GM20431 (cell line): Measurements from ENCODE around the gene SUCNR1.
"Not testable (repeated sequence)": the region's sequence is repeated elsewhere in the genome, so short reads cannot be mapped to it uniquely, and the experiment has no call there.

Experiments
- in situ Hi-C: fragments of 300-500 bp; cut with MseI, MboI; formaldehyde crosslinking; loops from one replicate; pipeline ENCODE4 v1.15.0; 2020; ENCODE audit warnings: low sequenced_read_pairs; ENCODE audit not compliant: unreplicated experiment

The SUCNR1 gene

DNA sequence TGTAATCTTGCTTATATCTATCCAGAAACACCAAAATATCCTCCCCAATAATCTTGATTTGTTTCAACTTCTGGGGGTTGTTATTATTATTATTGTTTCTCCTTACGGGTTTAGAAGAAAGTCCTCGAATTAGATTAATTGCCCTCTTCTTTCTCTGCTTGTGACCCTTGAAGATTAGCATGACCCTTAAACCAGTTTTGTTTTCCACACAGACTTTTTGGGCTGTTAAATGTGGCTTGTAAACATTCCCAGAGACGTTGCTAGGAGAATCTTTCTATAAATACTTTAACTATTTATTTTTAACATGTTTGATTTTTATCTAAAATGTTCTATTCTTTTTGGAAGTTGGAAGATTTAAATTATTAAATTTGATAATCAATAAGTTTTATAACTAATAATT is 4.3 kb upstream of the SUCNR1 start:
- in situ Hi-C loops: no loop called here

DNA sequence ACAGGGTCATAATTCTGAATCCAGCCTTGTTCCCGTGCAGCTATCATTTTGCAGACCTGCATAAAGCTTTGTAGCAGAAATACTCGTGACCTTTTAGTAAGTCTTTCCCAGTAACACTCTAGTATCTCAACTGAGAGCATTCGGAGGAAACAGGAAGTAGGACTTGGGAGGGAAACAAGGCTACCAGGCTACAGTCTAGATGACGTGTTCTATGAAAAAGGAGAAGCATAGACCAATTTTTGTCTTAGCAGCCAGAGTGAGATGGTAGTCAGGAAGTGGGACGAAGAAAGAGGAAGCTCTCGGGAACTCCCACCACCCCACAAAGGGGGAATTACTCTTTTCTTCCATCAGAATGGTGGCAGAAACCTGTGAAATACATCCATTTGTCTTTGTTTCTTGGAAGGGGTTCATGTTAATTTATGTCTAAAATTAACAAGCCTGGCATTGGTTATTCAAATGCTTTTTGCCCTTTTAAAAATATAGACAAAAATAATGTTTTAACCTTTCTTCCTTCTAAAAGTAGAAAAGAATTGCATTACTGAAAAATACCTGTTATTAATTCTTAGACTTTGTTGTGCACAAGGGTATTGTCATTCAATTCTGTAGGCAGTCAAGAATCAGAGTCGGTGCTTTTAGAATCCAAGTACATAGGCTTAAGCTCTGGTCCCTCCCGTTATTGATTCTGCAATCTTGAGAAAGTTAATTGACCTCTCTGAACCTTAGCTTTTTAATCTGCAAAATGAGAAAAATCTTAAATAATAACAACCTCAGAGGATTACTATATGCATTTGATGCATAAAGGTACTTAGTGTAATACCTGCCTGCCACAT is 1.6 kb upstream of the SUCNR1 start:
- in situ Hi-C loops: no loop called here

DNA sequence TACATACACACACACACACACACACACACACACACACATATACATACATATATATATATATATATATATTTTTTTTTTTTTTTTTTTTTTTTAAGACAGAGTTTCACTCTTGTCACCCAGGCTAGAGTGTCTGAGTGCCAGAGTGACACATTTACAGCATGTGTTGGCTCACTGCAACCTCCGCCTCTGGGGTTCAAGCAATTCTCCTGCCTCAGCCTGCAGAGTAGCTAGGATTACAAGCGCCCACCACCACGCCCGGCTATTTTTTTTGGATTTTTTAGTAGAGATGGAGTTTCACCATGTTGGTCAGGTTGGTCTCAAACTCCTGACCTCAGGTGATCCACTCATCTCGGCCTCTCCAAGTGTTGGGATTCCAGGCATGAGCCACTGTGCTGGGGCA is 636 bp downstream of the SUCNR1 start:
- in situ Hi-C loops: not testable (repeated sequence)

DNA sequence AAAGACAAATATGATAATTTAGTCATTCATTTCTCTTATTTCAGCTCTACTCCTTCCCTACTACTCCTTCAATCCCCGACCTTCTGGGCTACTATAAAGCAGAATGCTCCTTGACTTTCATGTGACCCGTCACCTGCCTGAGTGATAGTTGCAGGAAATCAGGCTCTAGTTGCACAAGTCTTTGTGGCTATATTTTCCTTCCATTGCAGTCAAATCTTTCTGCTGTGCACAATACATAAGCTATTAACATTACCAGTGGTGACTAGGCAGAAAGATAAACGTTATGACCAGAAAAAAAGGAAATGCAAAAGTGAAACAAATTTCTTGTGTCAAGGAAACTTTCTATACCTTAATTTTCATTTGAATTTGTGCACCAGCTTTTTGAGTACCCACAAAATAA is 2.3 kb downstream of the SUCNR1 start:
- in situ Hi-C loops: no loop called here

DNA sequence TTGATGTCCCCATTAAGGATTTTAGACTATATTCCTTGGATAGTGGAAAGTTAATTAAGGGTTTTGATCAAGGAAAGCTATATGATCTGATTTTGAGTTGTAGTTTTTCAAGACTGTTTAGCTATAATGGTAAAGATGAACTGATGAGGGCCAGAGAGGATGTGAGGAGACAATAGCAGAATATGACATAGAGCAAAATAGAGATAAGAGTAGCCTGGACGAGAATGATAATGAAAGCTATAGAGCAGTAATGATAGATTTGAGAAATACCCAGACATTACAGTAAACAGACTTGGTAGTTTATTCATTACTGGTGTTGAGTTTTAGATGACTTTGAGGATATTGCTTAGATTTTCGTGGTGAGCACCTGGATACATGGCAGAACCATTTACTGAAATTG is 3.8 kb downstream of the SUCNR1 start:
- in situ Hi-C loops: no loop called here

DNA sequence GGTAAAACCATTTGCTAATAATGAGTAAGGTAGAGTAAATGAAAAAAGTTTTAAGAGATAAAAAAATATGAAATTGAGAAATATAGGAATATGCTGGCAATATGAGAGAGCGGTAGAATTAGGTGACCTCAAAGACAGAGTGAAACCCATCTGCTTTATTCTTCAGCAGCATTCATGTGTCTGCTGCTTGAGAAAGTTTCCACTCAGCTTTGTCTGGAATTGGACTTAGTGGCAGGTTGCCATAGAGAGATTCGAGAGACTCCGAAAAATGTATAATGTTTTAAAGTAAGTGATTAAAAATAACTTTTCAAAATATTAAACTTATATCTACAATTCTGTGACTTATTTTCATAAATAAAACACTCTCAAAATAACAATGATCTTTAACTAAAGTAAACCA is 5.0 kb downstream of the SUCNR1 start:
- in situ Hi-C loops: no loop called here

DNA sequence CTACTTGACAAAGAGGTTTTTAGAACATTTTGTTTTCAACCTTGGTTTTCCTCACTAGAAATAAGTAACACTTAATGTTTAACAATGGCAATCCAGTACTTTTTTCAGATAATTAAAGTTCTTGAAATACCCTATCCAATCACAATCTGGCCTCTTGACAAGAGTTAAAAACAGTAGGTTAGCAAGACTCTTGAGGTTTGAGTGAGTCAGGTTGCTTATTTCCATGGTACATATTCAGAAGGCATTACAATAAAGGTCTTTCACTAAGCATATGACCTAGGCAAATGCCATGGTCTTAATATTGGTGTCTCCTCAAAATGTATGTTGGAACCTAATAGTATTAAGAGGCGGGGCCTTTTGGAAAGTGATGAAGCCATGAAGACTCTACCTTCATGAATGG is 5.6 kb downstream of the SUCNR1 start:
- in situ Hi-C loops: no loop called here

DNA sequence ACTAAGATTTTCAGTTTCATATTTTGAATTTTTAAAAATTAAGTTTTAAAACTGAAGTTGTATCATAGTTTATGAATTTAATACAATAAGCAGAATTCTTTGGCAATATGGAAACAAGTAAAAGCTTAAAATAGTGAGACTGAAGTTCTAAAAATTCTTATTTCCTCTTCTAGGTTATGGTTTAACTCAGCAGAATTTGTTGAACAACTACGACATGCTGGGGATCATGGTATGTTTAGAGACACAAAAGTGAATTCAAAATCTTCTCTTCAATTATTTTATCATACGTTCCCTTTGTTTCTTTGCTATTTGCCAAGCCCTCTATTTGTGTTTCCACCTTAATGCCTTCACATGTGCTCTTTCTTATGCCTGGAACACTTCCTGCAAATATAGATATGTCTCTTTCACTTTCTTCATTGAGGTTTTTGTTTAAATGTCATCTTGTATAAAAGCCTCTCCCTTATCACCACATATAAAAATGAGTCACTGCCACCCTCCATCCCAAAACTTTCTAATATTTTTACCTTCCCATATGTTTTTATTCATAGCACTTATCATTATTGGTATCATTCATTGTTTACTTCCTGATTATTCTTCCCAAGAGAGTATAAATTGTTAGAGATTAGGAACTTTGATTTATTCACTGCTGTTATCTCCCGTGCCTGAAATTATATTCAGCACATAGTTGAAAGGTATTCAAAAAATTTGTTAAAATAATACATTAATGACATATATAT is 6.4 kb downstream of the SUCNR1 start:
- in situ Hi-C loops: no loop called here

DNA sequence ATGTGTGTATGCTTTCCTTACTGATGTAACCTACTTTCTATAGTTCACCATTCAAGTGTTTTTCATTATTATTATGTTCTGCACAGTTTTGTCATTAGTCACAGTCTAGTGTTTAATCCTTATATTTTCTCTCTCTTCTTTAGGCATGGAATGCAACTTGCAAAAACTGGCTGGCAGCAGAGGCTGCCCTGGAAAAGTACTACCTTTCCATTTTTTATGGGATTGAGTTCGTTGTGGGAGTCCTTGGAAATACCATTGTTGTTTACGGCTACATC is 6.9 kb downstream of the SUCNR1 start:
- in situ Hi-C loops: no loop called here

DNA sequence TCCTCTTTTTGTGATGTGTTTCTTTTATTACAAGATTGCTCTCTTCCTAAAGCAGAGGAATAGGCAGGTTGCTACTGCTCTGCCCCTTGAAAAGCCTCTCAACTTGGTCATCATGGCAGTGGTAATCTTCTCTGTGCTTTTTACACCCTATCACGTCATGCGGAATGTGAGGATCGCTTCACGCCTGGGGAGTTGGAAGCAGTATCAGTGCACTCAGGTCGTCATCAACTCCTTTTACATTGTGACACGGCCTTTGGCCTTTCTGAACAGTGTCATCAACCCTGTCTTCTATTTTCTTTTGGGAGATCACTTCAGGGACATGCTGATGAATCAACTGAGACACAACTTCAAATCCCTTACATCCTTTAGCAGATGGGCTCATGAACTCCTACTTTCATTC is 7.7 kb downstream of the SUCNR1 start:
- in situ Hi-C loops: no loop called here

DNA sequence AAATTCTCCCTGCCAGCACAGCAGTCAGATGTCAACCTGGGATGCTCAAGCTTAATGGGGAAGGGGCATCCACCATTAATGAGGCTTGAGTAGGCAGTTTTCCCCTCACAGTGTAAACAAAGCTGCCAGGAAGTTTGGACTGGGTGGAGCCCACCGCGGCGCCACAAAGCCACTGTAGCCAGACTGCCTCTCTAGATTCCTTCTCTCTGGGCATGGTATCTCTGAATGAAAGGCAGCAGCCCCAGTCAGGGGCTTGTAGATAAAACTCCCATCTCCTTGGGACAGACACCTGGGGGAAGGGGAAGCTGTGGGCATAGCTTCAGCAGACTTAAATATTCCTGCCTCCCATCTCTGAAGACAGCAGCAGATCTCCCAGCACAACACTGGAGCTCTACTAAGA is 12.0 kb downstream of the SUCNR1 start:
- in situ Hi-C loops: not testable (repeated sequence)

DNA sequence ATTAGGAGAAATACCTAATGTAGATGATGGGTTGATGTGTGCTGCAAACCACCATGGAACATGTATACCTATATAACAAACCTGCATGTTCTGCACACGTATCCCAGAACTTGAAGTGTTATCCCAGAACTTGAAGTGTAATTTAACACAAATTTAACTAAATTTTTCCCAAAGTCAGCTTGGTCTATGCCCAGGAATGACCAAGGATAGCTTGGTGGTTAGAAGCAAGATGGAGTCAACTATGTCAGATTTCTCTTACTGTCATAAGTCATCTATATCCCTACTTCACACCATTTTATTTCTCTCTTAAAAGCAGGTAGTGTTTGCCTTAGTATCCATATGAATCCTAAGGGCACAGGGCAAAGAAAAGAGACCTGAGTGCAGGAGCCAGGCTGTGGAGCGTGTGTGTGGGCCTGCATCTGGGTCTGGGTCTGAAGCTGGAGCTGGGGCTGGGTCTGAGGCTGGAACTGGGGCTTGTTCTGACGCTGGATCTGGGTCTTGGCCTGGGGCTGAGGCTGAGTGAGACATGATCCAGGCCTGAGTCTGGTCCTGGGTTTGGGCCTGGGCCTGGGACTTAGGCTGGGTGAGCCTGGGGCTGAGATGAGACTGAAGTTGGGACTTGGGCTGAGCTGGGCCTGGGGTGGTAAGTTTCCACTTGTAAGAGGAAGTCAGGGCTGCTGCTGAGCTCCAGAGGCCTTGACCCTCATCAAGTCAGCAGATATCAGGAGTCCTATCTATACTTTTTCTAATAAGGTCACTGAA is 14.2 kb downstream of the SUCNR1 start:
- in situ Hi-C loops: not testable (repeated sequence)

DNA sequence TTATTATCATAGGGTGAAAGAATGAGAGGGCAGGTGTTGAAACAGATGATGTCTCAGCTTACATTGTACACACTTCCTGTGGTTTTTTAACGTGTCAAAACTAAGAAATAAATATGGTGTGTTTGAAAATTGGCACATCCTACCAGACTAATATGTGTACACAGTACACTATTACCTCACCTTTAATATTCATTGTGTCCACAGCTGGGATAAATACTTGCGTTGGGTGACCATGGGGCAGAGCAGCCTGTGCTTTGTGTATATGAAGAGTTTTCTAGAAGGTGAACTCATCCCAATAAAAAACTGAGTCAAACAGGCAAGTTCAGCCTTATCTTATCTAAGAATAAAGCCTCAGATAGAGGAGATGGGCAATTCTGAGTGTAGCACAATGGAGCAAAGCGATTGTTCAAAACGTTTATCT is 17.3 kb downstream of the SUCNR1 start:
- in situ Hi-C loops: no loop called here

DNA sequence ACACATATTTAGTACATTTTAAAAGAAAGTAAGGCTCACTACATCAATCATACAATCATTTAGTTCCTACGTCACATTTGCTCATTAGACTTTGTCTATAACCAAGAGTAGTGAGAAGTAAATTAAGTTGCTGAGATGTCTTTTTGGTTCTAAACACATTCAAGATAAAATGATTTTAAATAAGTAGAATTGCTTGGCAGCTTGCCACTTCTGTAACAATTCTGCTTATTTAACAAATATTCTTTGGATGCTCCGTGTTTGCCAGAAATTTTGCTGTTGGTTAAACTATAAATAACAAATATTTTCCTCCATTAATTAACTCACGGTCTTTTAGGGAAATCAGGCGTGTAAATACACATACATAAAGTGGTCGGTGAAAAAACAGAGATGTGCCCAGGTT is 18.3 kb downstream of the SUCNR1 start:
- in situ Hi-C loops: no loop called here

DNA sequence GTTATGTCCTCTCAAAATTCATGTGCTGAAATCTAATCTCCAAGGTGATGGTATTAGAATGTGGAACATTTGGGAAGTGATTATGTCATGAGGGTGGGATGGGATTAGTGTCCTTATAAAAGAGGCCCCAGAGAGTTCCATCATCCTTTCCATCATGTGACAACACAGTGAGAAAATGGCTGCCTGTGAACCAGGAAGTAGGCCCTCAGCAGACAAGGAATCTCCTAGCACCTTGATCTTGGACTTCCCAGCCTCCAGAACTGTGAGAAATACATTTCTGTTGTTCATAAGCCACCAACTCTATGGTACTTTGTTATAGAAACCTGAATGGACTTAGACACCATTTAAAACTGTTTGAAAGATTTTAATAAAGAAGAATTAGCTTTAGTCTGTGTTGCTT is 20.8 kb downstream of the SUCNR1 start:
- in situ Hi-C loops: no loop called here

DNA sequence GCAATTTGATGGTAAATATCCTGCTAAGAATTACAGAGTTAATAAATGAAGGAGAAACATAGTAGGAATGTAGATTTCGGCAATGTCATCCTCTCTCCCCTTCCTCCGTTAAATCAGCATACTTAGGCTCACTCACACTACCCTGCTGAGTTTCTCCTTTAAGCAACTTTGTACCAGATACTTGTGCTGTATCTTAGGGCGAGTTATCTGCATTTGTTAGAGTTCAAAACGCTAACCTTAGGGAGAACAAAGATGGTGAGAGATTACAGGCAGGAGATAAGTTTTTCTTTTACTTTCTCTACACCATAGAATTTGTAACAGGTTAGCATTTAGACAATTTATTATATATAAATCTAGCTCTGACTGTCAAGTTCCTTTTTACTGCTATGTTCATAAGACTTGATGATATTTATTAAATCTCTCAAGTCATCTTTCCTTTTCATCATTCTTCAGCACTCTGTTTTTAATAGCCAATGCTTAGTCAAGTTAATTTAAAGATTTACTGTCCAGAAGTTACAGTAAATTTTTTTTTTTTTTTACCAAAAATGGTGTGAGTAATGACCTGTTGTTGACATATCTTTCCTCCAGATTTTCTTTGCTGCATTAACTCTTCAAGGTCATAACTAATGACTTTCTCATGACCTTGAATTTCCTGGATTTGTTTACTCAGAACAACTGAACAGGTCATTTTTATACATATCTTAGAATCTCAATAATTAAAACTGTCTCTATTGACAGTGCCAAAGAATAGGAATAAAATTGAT is 22.2 kb downstream of the SUCNR1 start:
- in situ Hi-C loops: no loop called here

DNA sequence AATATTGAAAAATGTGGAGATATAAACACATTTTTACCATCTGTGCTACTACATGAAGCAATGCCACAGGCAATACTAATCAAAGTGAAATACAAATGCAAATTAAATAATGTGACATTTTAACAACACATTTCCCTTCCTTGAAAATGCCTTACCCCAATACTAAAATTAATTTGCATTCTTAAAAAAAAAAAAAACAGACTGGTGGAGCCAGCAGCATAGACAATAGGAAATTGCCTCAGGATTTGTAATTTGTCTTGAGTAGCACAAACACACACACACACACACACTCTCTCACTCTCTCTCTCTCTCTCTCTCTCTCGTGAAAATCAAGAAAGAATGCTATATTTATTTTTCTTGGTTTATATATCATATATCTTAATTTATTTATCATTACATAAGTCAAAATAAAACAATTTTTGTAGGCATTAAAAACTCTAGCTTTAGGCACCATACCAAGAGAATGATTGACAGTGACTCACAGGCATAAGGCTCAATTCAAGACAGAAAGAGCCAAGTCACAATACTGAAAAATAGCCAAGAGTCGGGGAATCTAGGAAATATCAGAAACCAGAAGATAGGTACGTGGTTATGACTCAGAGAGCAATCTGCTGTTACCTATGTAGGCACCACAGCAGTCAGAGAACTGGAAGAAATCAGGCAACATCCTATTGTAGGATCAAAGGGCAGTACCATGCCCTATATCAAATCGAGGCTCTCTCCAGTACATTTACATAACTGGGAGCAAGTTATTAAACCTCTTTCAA is 23.0 kb downstream of the SUCNR1 start:
- in situ Hi-C loops: no loop called here

DNA sequence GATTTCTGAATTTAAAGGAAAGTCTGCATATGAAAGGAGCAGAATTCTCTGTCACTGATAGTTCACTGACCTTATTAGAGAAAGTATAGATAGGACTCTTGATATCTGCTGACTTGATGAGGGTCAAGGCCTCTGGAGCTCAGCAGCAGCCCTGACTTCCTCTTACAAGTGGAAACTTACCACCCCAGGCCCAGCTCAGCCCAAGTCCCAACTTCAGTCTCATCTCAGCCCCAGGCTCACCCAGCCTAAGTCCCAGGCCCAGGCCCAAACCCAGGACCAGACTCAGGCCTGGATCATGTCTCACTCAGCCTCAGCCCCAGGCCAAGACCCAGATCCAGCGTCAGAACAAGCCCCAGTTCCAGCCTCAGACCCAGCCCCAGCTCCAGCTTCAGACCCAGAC is 24.7 kb downstream of the SUCNR1 start:
- in situ Hi-C loops: not testable (repeated sequence)

DNA sequence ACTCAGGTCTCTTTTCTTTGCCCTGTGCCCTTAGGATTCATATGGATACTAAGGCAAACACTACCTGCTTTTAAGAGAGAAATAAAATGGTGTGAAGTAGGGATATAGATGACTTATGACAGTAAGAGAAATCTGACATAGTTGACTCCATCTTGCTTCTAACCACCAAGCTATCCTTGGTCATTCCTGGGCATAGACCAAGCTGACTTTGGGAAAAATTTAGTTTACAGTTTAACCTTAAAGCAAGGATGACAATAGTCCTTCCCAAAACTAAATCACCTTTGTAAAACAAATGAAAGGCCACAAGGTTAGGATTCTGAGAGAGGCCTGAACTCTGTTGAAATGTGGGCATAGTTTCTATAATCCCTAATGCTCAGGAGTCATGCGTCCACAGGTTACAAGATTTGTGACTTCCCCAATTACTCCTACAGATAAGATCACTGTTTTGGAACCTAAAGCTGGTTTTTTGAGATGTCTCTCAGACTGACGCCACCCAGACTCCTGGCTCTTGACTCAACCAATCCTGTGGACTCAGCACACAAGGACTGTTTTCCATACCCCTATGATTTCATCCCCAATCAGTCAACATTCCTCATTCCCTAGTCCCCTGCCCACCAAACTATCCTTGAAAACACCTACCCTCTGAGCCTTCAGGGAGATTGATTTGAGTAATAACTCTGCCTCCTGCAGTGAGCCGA is 25.3 kb downstream of the SUCNR1 start:
- in situ Hi-C loops: not testable (repeated sequence)
